ENCODE measurements around the gene UBE2E2. TPM values are rescaled to one million over a fixed set of nuclear protein-coding genes. Genes with fewer than 3 reads are reported as not detected.

UBE2E2 gene
- polyA plus RNA-seq, 1 donor from 2014 or later, result 19.8 TPM

GRCh38 chr3:23479026-23479425 is 275.9 kb downstream of the UBE2E2 start:
- TF ChIP-seq RAD21 (conservative IDR thresholded peaks at IDR 0.05), result no peak
- TF ChIP-seq CTCF (IDR thresholded peaks at IDR 0.05; ENCODE audit: poor library complexity, severe bottlenecking), result no peak
- TF ChIP-seq MXI1 (conservative IDR thresholded peaks at IDR 0.05; ENCODE audit: poor library complexity, severe bottlenecking), result no peak
- no peak for TF ChIP-seq POLR2AphosphoS5 (IDR thresholded peaks at IDR 0.05)
- no peak for TF ChIP-seq TAF1 (IDR thresholded peaks at IDR 0.05; ENCODE audit: low read depth)
- no peak for TF ChIP-seq EP300 (conservative IDR thresholded peaks at IDR 0.05; ENCODE audit: poor library complexity, severe bottlenecking)
- TF ChIP-seq, protein P1, sequence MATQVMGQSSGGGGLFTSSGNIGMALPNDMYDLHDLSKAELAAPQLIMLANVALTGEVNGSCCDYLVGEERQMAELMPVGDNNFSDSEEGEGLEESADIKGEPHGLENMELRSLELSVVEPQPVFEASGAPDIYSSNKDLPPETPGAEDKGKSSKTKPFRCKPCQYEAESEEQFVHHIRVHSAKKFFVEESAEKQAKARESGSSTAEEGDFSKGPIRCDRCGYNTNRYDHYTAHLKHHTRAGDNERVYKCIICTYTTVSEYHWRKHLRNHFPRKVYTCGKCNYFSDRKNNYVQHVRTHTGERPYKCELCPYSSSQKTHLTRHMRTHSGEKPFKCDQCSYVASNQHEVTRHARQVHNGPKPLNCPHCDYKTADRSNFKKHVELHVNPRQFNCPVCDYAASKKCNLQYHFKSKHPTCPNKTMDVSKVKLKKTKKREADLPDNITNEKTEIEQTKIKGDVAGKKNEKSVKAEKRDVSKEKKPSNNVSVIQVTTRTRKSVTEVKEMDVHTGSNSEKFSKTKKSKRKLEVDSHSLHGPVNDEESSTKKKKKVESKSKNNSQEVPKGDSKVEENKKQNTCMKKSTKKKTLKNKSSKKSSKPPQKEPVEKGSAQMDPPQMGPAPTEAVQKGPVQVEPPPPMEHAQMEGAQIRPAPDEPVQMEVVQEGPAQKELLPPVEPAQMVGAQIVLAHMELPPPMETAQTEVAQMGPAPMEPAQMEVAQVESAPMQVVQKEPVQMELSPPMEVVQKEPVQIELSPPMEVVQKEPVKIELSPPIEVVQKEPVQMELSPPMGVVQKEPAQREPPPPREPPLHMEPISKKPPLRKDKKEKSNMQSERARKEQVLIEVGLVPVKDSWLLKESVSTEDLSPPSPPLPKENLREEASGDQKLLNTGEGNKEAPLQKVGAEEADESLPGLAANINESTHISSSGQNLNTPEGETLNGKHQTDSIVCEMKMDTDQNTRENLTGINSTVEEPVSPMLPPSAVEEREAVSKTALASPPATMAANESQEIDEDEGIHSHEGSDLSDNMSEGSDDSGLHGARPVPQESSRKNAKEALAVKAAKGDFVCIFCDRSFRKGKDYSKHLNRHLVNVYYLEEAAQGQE (IDR thresholded peaks at IDR 0.05; ENCODE audit: borderline replicate concordance), result no peak
- H3K9ac ChIP-seq (ENCODE audit: low read length), result no peak overlapping the region
- H3K4me3 ChIP-seq (ENCODE audit: low read length), result no peak overlapping the region
- no peaks in the 10 kb centered on the region for H3K27me3 ChIP-seq (ENCODE audit: insufficient read depth, low read depth, low read length)
- H3K4me2 ChIP-seq (ENCODE audit: low read length), result no peak overlapping the region
- H3K79me2 ChIP-seq (replicated peaks; ENCODE audit: insufficient read depth, low read length), result no peaks in the 10 kb centered on the region
- H3F3A ChIP-seq (ENCODE audit: insufficient read depth, low read length, poor library complexity, severe bottlenecking), result no peaks in the 10 kb centered on the region
- no peaks in the 10 kb centered on the region for H3K36me3 ChIP-seq (ENCODE audit: insufficient read depth, low read length)
- H4K20me1 ChIP-seq (ENCODE audit: insufficient read depth), result no peaks in the 10 kb centered on the region
- H3K9me2 ChIP-seq (ENCODE audit: insufficient read depth, low read length), result no peaks in the 10 kb centered on the region
- H3K27ac ChIP-seq (ENCODE audit: low read length), result no peak overlapping the region
- no peaks in the 10 kb centered on the region for H3K9me3 ChIP-seq (ENCODE audit: low read length)
- no peak overlapping the region for H2AFZ ChIP-seq (ENCODE audit: low read depth, low read length)

- Histone ChIP-seq H3K9me2 (ENCODE audit: insufficient read depth, low read length) (no peaks in the 10 kb centered on the region), H3K79me2 (replicated peaks; ENCODE audit: insufficient read depth, low read length) (no peaks in the 10 kb centered on the region), H3K9ac (ENCODE audit: low read length) (no peak overlapping the region), H3K4me2 (ENCODE audit: low read length) (no peak overlapping the region), H3K9me3 (ENCODE audit: low read length) (no peaks in the 10 kb centered on the region), H3K27me3 (ENCODE audit: insufficient read depth, low read depth, low read length) (no peaks in the 10 kb centered on the region), H4K20me1 (ENCODE audit: insufficient read depth) (no peaks in the 10 kb centered on the region), H3F3A (ENCODE audit: insufficient read depth, low read length, poor library complexity, severe bottlenecking) (no peaks in the 10 kb centered on the region), H2AFZ (ENCODE audit: low read depth, low read length) (no peak overlapping the region), H3K27ac (ENCODE audit: low read length) (no peak overlapping the region), H3K36me3 (ENCODE audit: insufficient read depth, low read length) (no peaks in the 10 kb centered on the region), H3K4me3 (ENCODE audit: low read length) (no peak overlapping the region)
- no peak for TF ChIP-seq TAF1 (IDR thresholded peaks at IDR 0.05; ENCODE audit: low read depth)
- TF ChIP-seq CTCF (IDR thresholded peaks at IDR 0.05; ENCODE audit: poor library complexity, severe bottlenecking), result no peak
- no peak for TF ChIP-seq EZH2 (IDR thresholded peaks at IDR 0.05; ENCODE audit: borderline replicate concordance, insufficient read depth, low read length, poor library complexity, severe bottlenecking)
- TF ChIP-seq, protein P1 (IDR thresholded peaks at IDR 0.05; ENCODE audit: borderline replicate concordance), result no peak
- TF ChIP-seq SMC3 (conservative IDR thresholded peaks at IDR 0.05; ENCODE audit: poor library complexity), result no peak
- no peak for TF ChIP-seq RAD21 (conservative IDR thresholded peaks at IDR 0.05)
- no peak for TF ChIP-seq MXI1 (conservative IDR thresholded peaks at IDR 0.05; ENCODE audit: poor library complexity, severe bottlenecking)
- no peak for TF ChIP-seq POLR2AphosphoS5 (IDR thresholded peaks at IDR 0.05)
- no peak for TF ChIP-seq EP300 (conservative IDR thresholded peaks at IDR 0.05; ENCODE audit: poor library complexity, severe bottlenecking)
These were observed 276.6 kb downstream of the UBE2E2 start for GRCh38 chr3:23479615-23480328.
